ENCODE data around the gene SLAMF8. TPM values are rescaled to one million over a fixed set of nuclear protein-coding genes. Genes with fewer than 3 reads are reported as not detected.

SLAMF8 gene
- polyA plus RNA-seq, 3 donors = 2.6 to 5.7 (median 5.7) TPM

DNA sequence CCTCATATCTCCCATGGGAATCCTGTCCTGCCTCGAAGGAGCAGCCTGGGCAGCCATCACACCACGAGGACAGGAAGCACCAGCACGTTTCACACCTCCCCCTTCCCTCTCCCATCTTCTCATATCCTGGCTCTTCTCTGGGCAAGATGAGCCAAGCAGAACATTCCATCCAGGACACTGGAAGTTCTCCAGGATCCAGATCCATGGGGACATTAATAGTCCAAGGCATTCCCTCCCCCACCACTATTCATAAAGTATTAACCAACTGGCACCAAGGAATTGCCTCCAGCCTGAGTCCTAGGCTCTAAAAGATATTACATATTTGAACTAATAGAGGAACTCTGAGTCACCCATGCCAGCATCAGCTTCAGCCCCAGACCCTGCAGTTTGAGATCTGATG, 8.7 kb downstream of the SLAMF8 start:
- H3K9me3 ChIP-seq (replicated peaks in 1 of 2; ENCODE audit: control insufficient read depth in 1 of 2, insufficient read depth in 1 of 2, low read length in 2 of 2) = no peaks in the 10 kb centered on the region
- H3K27ac Mint-ChIP-seq = no peak overlapping the region

GRCh38 chr1:159835862-159836525, 9.3 kb downstream of the SLAMF8 start:
- H3K9me3 ChIP-seq (replicated peaks in 1 of 2; ENCODE audit: control insufficient read depth in 1 of 2, insufficient read depth in 1 of 2, low read length in 2 of 2) = no peaks in the 10 kb centered on the region
- H3K4me1 Mint-ChIP-seq = peaks cover 35% of the 10 kb centered on the region
- peaks cover 7 to 20% of the 10 kb centered on the region in 2 donors for H3K4me1 ChIP-seq (ENCODE audit: control insufficient read depth in 1 of 2, insufficient read depth in 2 of 2, low read length in 2 of 2)
- peaks cover 0 to 10% of the 10 kb centered on the region in 2 donors for H3K36me3 Mint-ChIP-seq
- H3K27me3 ChIP-seq (ENCODE audit: control insufficient read depth in 2 of 2, insufficient read depth in 2 of 2, low read length in 2 of 2) = no peaks in the 10 kb centered on the region
- intact Hi-C loops (cut with micrococcal nuclease) = no loop called here
- H3K27ac Mint-ChIP-seq = no peak overlapping the region
- no peak overlapping the region for H3K4me2 ChIP-seq (replicated peaks; ENCODE audit: extremely low read depth, low read length, poor library complexity, severe bottlenecking)
- H3K36me3 ChIP-seq (replicated peaks in 1 of 2; ENCODE audit: control insufficient read depth in 1 of 2, insufficient read depth in 2 of 2, low read length in 2 of 2) = no peaks in the 10 kb centered on the region
- WGBS (ENCODE audit: insufficient coverage) = no CpG with 5 or more reads among the region's 8 CpGs
- no peak overlapping the region for H3K27ac ChIP-seq (ENCODE audit: low read depth in 1 of 2, low read length in 2 of 2)
- no peak overlapping the region for H3K4me3 Mint-ChIP-seq
- H3K9ac ChIP-seq (ENCODE audit: insufficient read depth, low read length, poor library complexity, severe bottlenecking) = no peak overlapping the region
- TF ChIP-seq, protein P1, sequence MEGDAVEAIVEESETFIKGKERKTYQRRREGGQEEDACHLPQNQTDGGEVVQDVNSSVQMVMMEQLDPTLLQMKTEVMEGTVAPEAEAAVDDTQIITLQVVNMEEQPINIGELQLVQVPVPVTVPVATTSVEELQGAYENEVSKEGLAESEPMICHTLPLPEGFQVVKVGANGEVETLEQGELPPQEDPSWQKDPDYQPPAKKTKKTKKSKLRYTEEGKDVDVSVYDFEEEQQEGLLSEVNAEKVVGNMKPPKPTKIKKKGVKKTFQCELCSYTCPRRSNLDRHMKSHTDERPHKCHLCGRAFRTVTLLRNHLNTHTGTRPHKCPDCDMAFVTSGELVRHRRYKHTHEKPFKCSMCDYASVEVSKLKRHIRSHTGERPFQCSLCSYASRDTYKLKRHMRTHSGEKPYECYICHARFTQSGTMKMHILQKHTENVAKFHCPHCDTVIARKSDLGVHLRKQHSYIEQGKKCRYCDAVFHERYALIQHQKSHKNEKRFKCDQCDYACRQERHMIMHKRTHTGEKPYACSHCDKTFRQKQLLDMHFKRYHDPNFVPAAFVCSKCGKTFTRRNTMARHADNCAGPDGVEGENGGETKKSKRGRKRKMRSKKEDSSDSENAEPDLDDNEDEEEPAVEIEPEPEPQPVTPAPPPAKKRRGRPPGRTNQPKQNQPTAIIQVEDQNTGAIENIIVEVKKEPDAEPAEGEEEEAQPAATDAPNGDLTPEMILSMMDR (IDR thresholded peaks at IDR 0.05) = no peak
- H3K9me3 Mint-ChIP-seq = no peaks in the 10 kb centered on the region
- H4K20me1 ChIP-seq (ENCODE audit: insufficient read depth, low read length) = no peaks in the 10 kb centered on the region
- no peaks in the 10 kb centered on the region for H3K79me2 ChIP-seq (ENCODE audit: insufficient read depth, low read length)
- no peak overlapping the region for H2AFZ ChIP-seq (ENCODE audit: insufficient read depth, low read depth, low read length, poor library complexity, severe bottlenecking)
- no peak for DNase-seq
- H3K27me3 Mint-ChIP-seq (ENCODE audit: low read depth in 3 of 3) = peaks cover 0 to 5% (median 0%) of the 10 kb centered on the region in 3 donors
- no peak overlapping the region for H3K4me3 ChIP-seq (replicated peaks in 1 of 3; ENCODE audit: low read depth in 2 of 3, low read length in 3 of 3)

More for the DNA sequence above, 8.7 kb downstream of the SLAMF8 start:
- H3K4me3 Mint-ChIP-seq = no peak overlapping the region
- Histone ChIP-seq H3K27me3 (ENCODE audit: control insufficient read depth in 2 of 2, insufficient read depth in 2 of 2, low read length in 2 of 2) (no peaks in the 10 kb centered on the region), H3K79me2 (ENCODE audit: insufficient read depth, low read length) (no peaks in the 10 kb centered on the region), H2AFZ (ENCODE audit: insufficient read depth, low read depth, low read length, poor library complexity, severe bottlenecking) (no peak overlapping the region), H3K4me1 (ENCODE audit: control insufficient read depth in 1 of 2, insufficient read depth in 2 of 2, low read length in 2 of 2) (peaks cover 11 to 27% of the 10 kb centered on the region in 2 donors), H3K4me2 (replicated peaks; ENCODE audit: extremely low read depth, low read length, poor library complexity, severe bottlenecking) (no peak overlapping the region), H4K20me1 (ENCODE audit: insufficient read depth, low read length) (no peaks in the 10 kb centered on the region), H3K27ac (ENCODE audit: low read depth in 1 of 2, low read length in 2 of 2) (no peak overlapping the region), H3K36me3 (replicated peaks in 1 of 2; ENCODE audit: control insufficient read depth in 1 of 2, insufficient read depth in 2 of 2, low read length in 2 of 2) (no peaks in the 10 kb centered on the region), H3K9ac (ENCODE audit: insufficient read depth, low read length, poor library complexity, severe bottlenecking) (no peak overlapping the region), H3K4me3 (replicated peaks in 1 of 3; ENCODE audit: low read depth in 2 of 3, low read length in 3 of 3) (no peak overlapping the region)
- peaks cover 0 to 5% (median 0%) of the 10 kb centered on the region in 3 donors for H3K27me3 Mint-ChIP-seq (ENCODE audit: low read depth in 3 of 3)
- H3K36me3 Mint-ChIP-seq = peaks cover 0 to 10% of the 10 kb centered on the region in 2 donors
- H3K4me1 Mint-ChIP-seq = peaks cover 40% of the 10 kb centered on the region
- intact Hi-C loops (cut with micrococcal nuclease) = no loop called here
- no peak for DNase-seq
- WGBS (ENCODE audit: insufficient coverage) = 78% methylated on average over 3 of the region's 3 CpGs
- TF ChIP-seq, protein P1 (IDR thresholded peaks at IDR 0.05) = no peak
- no peaks in the 10 kb centered on the region for H3K9me3 Mint-ChIP-seq

Measured in CD14-positive monocyte (primary cell).